Lower leg skin (tissue), 3 donors: ENCODE data around the gene KLF6.

ENCODE experiments used
- POLR2A ChIP-seq, 2 donors: fragments of 450-650 bp; IDR thresholded peaks; one replicate each; pipeline ENCODE4 v1.6.1; 2016 to 2017; ENCODE audit warnings: antibody characterized with exemption in 2 of 2, mild to moderate bottlenecking in 1 of 2, moderate library complexity in 1 of 2
- TF ChIP-seq, protein P1 (sequence below), 3 donors: fragments of 450-650 bp; IDR thresholded peaks; one replicate each; pipeline ENCODE4 v1.5.1; 2016; ENCODE audit warnings: antibody characterized with exemption in 3 of 3, mild to moderate bottlenecking in 3 of 3, moderate library complexity in 2 of 3

DNA sequence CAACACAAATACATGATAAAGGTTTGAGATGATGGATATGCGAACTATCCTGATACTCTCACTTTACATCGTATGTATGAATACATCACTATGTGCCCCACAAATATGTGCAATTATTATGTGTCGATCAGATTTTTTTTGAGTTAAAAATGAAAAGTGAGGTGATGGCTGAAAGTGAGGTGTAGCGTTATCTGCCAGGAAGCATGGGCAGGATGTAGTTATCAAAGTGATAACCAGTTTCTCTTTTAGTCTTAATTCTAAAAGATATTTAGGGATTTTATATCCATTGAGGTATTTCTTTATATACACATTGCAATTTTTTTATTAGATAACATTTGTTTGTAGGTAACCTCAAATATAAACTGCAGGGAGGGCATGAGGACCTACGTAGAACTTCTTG is 15.6 kb upstream of the KLF6 start:
- no peak for TF ChIP-seq POLR2A (IDR thresholded peaks at IDR 0.05)
- TF ChIP-seq, protein P1, sequence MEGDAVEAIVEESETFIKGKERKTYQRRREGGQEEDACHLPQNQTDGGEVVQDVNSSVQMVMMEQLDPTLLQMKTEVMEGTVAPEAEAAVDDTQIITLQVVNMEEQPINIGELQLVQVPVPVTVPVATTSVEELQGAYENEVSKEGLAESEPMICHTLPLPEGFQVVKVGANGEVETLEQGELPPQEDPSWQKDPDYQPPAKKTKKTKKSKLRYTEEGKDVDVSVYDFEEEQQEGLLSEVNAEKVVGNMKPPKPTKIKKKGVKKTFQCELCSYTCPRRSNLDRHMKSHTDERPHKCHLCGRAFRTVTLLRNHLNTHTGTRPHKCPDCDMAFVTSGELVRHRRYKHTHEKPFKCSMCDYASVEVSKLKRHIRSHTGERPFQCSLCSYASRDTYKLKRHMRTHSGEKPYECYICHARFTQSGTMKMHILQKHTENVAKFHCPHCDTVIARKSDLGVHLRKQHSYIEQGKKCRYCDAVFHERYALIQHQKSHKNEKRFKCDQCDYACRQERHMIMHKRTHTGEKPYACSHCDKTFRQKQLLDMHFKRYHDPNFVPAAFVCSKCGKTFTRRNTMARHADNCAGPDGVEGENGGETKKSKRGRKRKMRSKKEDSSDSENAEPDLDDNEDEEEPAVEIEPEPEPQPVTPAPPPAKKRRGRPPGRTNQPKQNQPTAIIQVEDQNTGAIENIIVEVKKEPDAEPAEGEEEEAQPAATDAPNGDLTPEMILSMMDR (IDR thresholded peaks at IDR 0.05), result no peak
